ENCODE data around the gene SLC30A7. TPM values are rescaled to one million over a fixed set of nuclear protein-coding genes. Genes with fewer than 3 reads are reported as not detected.

Gene SLC30A7
- polyA plus RNA-seq, 1 of the 3 experiments (the other 2 are of a cell fraction): 4.0 TPM

DNA sequence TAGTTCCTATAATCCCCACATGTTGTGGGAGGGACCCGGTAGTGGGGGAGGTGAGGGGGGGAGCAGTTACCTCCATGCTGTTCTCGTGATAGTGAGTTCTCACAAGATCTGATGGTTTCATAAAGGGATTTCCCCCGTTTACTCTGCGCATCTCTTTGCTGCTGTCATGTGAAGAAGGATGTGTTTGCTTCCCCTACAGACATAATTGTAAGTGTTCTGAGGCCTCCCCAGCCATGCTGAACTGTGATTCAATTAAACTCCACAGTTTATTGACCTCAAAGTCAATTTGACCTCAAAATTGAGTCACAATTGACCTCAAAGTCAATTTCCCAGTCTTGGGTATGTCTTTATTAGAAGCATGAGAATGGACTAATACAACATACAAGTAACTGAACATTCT is 110.0 kb downstream of the SLC30A7 start:
- 96% methylated on average over 4 of the region's 4 CpGs for WGBS (ENCODE audit: low lambda C conversion rate)
- no peak overlapping the region for H2AFZ ChIP-seq (ENCODE audit: low read depth)
- no peaks in the 10 kb centered on the region for H3K79me2 ChIP-seq (ENCODE audit: insufficient read depth)
- POLR2A ChIA-PET: no interaction called here
- CTCF ChIA-PET: interaction anchor here (0.7 kb wide), 1 partner anchor 480 kb away, joined by 3 read pairs; no protein-coding TSS in a partner anchor
- H4K20me1 ChIP-seq (ENCODE audit: insufficient read depth): no peaks in the 10 kb centered on the region
- peaks cover 0 to 8% of the 10 kb centered on the region in 2 experiments; a peak in 2 of 4 replicates for H3K4me1 ChIP-seq (ENCODE audit: control insufficient read depth in 1 of 2, insufficient read depth in 2 of 2, low read depth in 1 of 2, low read length in 1 of 2)
- H3K9ac ChIP-seq: no peak overlapping the region
- no peak overlapping the region for H3K4me3 ChIP-seq (ENCODE audit: low read depth in 2 of 2, low read length in 1 of 2)
- no peaks in the 10 kb centered on the region for H3K9me3 ChIP-seq
- no peaks in the 10 kb centered on the region for H3K9me2 ChIP-seq
- no peak overlapping the region for H3K27ac ChIP-seq (ENCODE audit: low read depth in 2 of 2, low read length in 1 of 2)
- peaks cover 11 to 23% of the 10 kb centered on the region in 2 experiments for H3K36me3 ChIP-seq (replicated peaks in 1 of 2; ENCODE audit: control insufficient read depth in 1 of 2, insufficient read depth in 2 of 2, low read length in 1 of 2)
- no peak for TF ChIP-seq JUND (IDR thresholded peaks at IDR 0.05)
- TF ChIP-seq NFIC (IDR thresholded peaks at IDR 0.05; ENCODE audit: borderline replicate concordance): no peak
- TF ChIP-seq, protein P1, sequence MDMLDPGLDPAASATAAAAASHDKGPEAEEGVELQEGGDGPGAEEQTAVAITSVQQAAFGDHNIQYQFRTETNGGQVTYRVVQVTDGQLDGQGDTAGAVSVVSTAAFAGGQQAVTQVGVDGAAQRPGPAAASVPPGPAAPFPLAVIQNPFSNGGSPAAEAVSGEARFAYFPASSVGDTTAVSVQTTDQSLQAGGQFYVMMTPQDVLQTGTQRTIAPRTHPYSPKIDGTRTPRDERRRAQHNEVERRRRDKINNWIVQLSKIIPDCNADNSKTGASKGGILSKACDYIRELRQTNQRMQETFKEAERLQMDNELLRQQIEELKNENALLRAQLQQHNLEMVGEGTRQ (IDR thresholded peaks at IDR 0.05; ENCODE audit: borderline replicate concordance, low read depth, low read length): no peak
- TF ChIP-seq, protein P2, sequence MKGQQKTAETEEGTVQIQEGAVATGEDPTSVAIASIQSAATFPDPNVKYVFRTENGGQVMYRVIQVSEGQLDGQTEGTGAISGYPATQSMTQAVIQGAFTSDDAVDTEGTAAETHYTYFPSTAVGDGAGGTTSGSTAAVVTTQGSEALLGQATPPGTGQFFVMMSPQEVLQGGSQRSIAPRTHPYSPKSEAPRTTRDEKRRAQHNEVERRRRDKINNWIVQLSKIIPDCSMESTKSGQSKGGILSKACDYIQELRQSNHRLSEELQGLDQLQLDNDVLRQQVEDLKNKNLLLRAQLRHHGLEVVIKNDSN (IDR thresholded peaks at IDR 0.05; ENCODE audit: borderline replicate concordance, low read depth): no peak
- no peak for TF ChIP-seq SIN3A (IDR thresholded peaks at IDR 0.05; ENCODE audit: borderline replicate concordance, low read depth, low read length)
- TF ChIP-seq ELF1 (IDR thresholded peaks at IDR 0.05): no peak
- TF ChIP-seq, protein P3, sequence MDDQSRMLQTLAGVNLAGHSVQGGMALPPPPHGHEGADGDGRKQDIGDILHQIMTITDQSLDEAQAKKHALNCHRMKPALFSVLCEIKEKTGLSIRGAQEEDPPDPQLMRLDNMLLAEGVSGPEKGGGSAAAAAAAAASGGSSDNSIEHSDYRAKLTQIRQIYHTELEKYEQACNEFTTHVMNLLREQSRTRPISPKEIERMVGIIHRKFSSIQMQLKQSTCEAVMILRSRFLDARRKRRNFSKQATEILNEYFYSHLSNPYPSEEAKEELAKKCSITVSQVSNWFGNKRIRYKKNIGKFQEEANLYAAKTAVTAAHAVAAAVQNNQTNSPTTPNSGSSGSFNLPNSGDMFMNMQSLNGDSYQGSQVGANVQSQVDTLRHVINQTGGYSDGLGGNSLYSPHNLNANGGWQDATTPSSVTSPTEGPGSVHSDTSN (IDR thresholded peaks at IDR 0.05): no peak
- TF ChIP-seq, protein P4, sequence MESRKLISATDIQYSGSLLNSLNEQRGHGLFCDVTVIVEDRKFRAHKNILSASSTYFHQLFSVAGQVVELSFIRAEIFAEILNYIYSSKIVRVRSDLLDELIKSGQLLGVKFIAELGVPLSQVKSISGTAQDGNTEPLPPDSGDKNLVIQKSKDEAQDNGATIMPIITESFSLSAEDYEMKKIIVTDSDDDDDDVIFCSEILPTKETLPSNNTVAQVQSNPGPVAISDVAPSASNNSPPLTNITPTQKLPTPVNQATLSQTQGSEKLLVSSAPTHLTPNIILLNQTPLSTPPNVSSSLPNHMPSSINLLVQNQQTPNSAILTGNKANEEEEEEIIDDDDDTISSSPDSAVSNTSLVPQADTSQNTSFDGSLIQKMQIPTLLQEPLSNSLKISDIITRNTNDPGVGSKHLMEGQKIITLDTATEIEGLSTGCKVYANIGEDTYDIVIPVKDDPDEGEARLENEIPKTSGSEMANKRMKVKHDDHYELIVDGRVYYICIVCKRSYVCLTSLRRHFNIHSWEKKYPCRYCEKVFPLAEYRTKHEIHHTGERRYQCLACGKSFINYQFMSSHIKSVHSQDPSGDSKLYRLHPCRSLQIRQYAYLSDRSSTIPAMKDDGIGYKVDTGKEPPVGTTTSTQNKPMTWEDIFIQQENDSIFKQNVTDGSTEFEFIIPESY (IDR thresholded peaks at IDR 0.05; ENCODE audit: borderline replicate concordance, low read depth): no peak
- TF ChIP-seq, protein P5, sequence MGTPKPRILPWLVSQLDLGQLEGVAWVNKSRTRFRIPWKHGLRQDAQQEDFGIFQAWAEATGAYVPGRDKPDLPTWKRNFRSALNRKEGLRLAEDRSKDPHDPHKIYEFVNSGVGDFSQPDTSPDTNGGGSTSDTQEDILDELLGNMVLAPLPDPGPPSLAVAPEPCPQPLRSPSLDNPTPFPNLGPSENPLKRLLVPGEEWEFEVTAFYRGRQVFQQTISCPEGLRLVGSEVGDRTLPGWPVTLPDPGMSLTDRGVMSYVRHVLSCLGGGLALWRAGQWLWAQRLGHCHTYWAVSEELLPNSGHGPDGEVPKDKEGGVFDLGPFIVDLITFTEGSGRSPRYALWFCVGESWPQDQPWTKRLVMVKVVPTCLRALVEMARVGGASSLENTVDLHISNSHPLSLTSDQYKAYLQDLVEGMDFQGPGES (IDR thresholded peaks at IDR 0.05; ENCODE audit: low read depth, low read length): no peak
- TF ChIP-seq FOSL2 (IDR thresholded peaks at IDR 0.05; ENCODE audit: borderline replicate concordance, low read depth): no peak
- no peak for TF ChIP-seq GABPA (IDR thresholded peaks at IDR 0.05; ENCODE audit: low read depth)
- H3K4me2 ChIP-seq: no peak overlapping the region
- H3K27me3 ChIP-seq (ENCODE audit: insufficient read depth): no peaks in the 10 kb centered on the region
- DNase-seq: no peak
- H3F3A ChIP-seq (replicated peaks; ENCODE audit: insufficient read depth): peaks cover 6% of the 10 kb centered on the region
